ENCODE data around the gene TMEM38B. TPM values are rescaled to one million over a fixed set of nuclear protein-coding genes. Genes with fewer than 3 reads are reported as not detected.
"Not testable (repeated sequence)": the region's sequence is repeated elsewhere in the genome, so short reads cannot be mapped to it uniquely, and the experiment has no call there.

Gene TMEM38B
- total RNA-seq, 1 donor from 2014 or later, result 12.1 TPM

- TF ChIP-seq, protein P1, sequence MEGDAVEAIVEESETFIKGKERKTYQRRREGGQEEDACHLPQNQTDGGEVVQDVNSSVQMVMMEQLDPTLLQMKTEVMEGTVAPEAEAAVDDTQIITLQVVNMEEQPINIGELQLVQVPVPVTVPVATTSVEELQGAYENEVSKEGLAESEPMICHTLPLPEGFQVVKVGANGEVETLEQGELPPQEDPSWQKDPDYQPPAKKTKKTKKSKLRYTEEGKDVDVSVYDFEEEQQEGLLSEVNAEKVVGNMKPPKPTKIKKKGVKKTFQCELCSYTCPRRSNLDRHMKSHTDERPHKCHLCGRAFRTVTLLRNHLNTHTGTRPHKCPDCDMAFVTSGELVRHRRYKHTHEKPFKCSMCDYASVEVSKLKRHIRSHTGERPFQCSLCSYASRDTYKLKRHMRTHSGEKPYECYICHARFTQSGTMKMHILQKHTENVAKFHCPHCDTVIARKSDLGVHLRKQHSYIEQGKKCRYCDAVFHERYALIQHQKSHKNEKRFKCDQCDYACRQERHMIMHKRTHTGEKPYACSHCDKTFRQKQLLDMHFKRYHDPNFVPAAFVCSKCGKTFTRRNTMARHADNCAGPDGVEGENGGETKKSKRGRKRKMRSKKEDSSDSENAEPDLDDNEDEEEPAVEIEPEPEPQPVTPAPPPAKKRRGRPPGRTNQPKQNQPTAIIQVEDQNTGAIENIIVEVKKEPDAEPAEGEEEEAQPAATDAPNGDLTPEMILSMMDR (IDR thresholded peaks at IDR 0.05), result no peak
- no peak overlapping the region for H3K27ac Mint-ChIP-seq (ENCODE audit: unreplicated experiment)
Observed at GRCh38 chr9:105737205-105737604, 42.9 kb downstream of the TMEM38B start.

DNA sequence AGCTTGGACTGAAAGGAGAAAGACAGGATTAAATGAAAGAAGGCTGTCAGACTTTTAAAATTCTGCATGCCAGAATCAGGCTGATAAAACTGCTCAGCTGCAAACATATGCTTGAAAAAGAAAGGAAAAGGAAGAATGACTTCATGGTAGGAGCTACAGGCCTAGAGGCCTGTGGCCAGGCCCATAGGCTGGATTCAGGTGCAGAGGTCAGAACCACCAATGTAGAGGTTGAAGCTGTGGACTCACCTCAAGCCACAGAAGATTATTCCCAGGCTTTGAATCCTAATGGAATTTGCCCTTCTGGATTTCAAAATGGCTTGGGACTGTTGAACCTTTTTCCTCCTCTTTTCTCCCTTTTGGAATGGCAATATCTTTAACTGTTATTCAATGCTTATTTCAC is 47.7 kb downstream of the TMEM38B start:
- Mint-ChIP-seq H3K27ac (ENCODE audit: unreplicated experiment) (no peak overlapping the region), H3K27me3 (ENCODE audit: low read depth) (no peaks in the 10 kb centered on the region), H3K36me3 (ENCODE audit: low read depth) (no peaks in the 10 kb centered on the region), H3K9me3 (ENCODE audit: low read depth) (no peaks in the 10 kb centered on the region), H3K4me1 (ENCODE audit: low read depth) (no peaks in the 10 kb centered on the region), H3K4me3 (ENCODE audit: unreplicated experiment) (no peak overlapping the region)
- no peak for DNase-seq (ENCODE audit: low spot score)
- TF ChIP-seq, protein P1 (IDR thresholded peaks at IDR 0.05), result no peak

More at GRCh38 chr9:105737205-105737604, 42.9 kb downstream of the TMEM38B start:
- DNase-seq (ENCODE audit: low spot score), result no peak
- H3K9me3 Mint-ChIP-seq (ENCODE audit: low read depth), result peaks cover 40% of the 10 kb centered on the region
- no peak overlapping the region for H3K4me3 Mint-ChIP-seq (ENCODE audit: unreplicated experiment)
- no peaks in the 10 kb centered on the region for H3K4me1 Mint-ChIP-seq (ENCODE audit: low read depth)
- H3K36me3 Mint-ChIP-seq (ENCODE audit: low read depth), result peaks cover 32% of the 10 kb centered on the region
- no peaks in the 10 kb centered on the region for H3K27me3 Mint-ChIP-seq (ENCODE audit: low read depth)

GRCh38 chr9:105747325-105747724 is 53.0 kb downstream of the TMEM38B start:
- not testable (repeated sequence) for DNase-seq (ENCODE audit: low spot score); H3K4me3 Mint-ChIP-seq (ENCODE audit: unreplicated experiment); H3K27ac Mint-ChIP-seq (ENCODE audit: unreplicated experiment); H3K27me3 Mint-ChIP-seq (ENCODE audit: low read depth); H3K9me3 Mint-ChIP-seq (ENCODE audit: low read depth); H3K36me3 Mint-ChIP-seq (ENCODE audit: low read depth); H3K4me1 Mint-ChIP-seq (ENCODE audit: low read depth)

DNA sequence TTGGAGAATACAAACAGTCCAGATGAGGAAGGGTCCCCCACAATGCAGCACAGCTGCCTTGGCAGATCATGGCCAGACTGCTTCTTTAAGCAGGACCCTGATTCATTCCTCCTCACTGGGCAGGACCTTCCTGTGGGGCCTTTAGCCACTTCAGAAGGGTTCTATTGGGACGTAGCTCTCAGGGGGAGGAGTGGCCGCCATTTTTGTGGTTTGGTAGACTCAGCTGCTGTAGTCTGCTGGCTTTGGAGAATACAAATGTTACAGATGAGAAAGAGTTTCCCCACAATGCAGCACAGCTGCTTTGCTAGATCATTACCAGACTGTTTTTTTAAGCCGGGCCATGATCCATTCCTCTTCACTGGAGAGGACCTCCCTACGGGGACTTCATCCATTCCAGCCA is 57.4 kb downstream of the TMEM38B start:
- H3K4me3 Mint-ChIP-seq (ENCODE audit: unreplicated experiment), result no peak overlapping the region
- peaks cover 34% of the 10 kb centered on the region for H3K9me3 Mint-ChIP-seq (ENCODE audit: low read depth)
- H3K4me1 Mint-ChIP-seq (ENCODE audit: low read depth), result no peaks in the 10 kb centered on the region
- TF ChIP-seq, protein P1 (IDR thresholded peaks at IDR 0.05), result no peak
- H3K27me3 Mint-ChIP-seq (ENCODE audit: low read depth), result no peaks in the 10 kb centered on the region
- no peak overlapping the region for H3K27ac Mint-ChIP-seq (ENCODE audit: unreplicated experiment)
- H3K36me3 Mint-ChIP-seq (ENCODE audit: low read depth), result peaks cover 20% of the 10 kb centered on the region
- DNase-seq (ENCODE audit: low spot score), result no peak

DNA sequence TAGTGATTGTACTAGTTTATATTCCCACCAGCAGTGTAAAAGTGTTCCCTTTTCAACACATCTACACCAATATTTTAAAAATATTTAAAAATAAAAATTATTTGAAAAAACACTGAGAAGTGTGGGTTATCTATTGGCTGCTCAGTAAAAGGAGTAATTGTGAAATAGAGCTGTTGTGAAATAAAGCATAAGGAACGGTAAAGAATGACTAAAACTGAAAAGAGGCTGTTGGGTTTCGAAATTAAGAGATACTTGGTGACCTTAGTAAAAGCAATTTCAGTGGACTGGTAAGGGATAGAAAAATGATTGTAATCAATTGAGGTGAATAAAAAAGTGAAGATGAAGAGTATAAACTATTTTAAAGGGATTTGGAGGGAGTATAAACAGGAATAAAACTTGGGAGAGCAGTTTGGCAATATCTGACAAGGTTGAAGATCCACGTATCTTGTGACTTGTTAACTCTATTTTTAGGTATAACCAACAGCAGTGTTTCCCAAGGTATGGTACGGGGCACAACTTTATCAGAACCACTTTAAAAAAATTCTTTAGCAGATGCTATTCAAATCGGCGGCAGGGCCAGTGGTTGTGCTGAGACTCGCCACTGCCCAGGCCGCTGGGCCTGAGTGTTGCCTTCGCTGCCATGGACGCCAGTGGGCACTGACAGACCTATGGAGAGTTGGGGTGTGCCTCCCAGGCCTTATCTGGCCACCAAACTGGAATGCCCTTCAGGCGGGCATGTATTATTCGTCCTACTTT is 63.3 kb downstream of the TMEM38B start:
- no peaks in the 10 kb centered on the region for H3K4me1 Mint-ChIP-seq (ENCODE audit: low read depth)
- no peak overlapping the region for H3K4me3 Mint-ChIP-seq (ENCODE audit: unreplicated experiment)
- DNase-seq (ENCODE audit: low spot score), result no peak
- no peaks in the 10 kb centered on the region for H3K27me3 Mint-ChIP-seq (ENCODE audit: low read depth)
- H3K9me3 Mint-ChIP-seq (ENCODE audit: low read depth), result peaks cover 39% of the 10 kb centered on the region
- TF ChIP-seq, protein P1 (IDR thresholded peaks at IDR 0.05), result no peak
- no peak overlapping the region for H3K27ac Mint-ChIP-seq (ENCODE audit: unreplicated experiment)
- H3K36me3 Mint-ChIP-seq (ENCODE audit: low read depth), result peaks cover 18% of the 10 kb centered on the region

GRCh38 chr9:105760053-105760452 is 65.7 kb downstream of the TMEM38B start:
- no peaks in the 10 kb centered on the region for H3K27me3 Mint-ChIP-seq (ENCODE audit: low read depth)
- H3K9me3 Mint-ChIP-seq (ENCODE audit: low read depth), result peaks cover 16% of the 10 kb centered on the region
- no peaks in the 10 kb centered on the region for H3K36me3 Mint-ChIP-seq (ENCODE audit: low read depth)
- H3K4me1 Mint-ChIP-seq (ENCODE audit: low read depth), result no peaks in the 10 kb centered on the region
- H3K4me3 Mint-ChIP-seq (ENCODE audit: unreplicated experiment), result no peak overlapping the region
- no peak for DNase-seq (ENCODE audit: low spot score)
- H3K27ac Mint-ChIP-seq (ENCODE audit: unreplicated experiment), result no peak overlapping the region
- TF ChIP-seq, protein P1 (IDR thresholded peaks at IDR 0.05), result no peak

DNA sequence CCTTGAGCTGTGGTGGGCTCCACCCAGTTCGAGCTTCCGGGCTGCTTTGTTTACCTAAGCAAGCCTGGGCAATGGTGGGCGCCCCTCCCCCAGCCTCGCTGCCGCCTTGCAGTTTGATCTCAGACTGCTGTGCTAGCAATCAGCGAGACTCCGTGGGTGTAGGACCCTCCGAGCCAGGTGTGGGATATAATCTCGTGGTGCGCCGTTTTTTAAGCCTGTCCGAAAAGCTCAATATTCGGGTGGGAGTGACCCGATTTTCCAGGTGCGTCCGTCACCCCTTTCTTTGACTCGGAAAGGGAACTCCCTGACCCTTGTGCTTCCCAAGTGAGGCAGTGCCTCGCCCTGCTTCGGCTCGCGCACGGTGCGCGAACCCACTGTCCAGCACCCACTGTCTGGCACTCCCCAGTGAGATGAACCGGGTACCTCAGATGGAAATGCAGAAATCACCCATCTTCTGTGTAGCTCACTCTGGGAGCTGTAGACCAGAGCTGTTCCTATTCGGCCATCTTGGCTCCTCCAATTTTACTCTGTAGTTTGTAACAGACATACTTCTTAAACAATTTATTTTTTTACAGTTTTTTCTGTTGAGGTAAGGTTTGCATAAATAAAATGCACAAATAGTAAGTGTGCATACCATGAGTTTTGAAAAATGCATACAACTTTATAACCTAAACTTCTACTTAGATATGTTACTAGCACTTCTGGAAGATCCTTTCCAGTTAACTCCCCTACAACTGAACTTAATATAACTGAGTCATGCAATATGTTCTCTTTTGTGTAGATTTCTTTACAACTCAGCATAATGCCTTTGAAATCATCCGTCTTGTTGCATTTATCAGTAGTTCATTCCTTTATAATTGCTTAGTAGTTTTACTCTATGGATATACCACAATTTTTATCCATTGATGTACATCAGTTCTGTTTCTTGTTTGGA is 88.5 kb downstream of the TMEM38B start:
- peak overlapping the region; percentile 57 for H3K4me3 Mint-ChIP-seq (ENCODE audit: unreplicated experiment)
- not testable (repeated sequence) for H3K36me3 Mint-ChIP-seq (ENCODE audit: low read depth); H3K4me1 Mint-ChIP-seq (ENCODE audit: low read depth); H3K27ac Mint-ChIP-seq (ENCODE audit: unreplicated experiment); DNase-seq (ENCODE audit: low spot score); H3K27me3 Mint-ChIP-seq (ENCODE audit: low read depth)
- peaks cover 19% of the 10 kb centered on the region for H3K9me3 Mint-ChIP-seq (ENCODE audit: low read depth)

Data from chondrocyte (in vitro differentiated cells).